Stimulated activated CD8-positive, alpha-beta memory T cell treated with anti-CD3 and anti-CD28 coated beads, Interleukin-4, amount 100 ng/mL, for 4 hours (primary cell): Measurements from ENCODE around the gene PLEKHA8.

Source experiments
- DNase-seq, 2 donors: peaks; one replicate each; pipeline ENCODE4 v3.0.0-alpha.2; 2020; ENCODE audit warnings: low read depth in 2 of 2, low spot score in 1 of 2

The PLEKHA8 gene

GRCh38 chr7:30028216-30028748 lies at the start of gene PLEKHA8:
TSS of gene PLEKHA8 (plus strand) at chr7:30028412. CDS start at chr7:30028763, 351 bp downstream.
- peak; percentile 74 to 77 for DNase-seq

DNA sequence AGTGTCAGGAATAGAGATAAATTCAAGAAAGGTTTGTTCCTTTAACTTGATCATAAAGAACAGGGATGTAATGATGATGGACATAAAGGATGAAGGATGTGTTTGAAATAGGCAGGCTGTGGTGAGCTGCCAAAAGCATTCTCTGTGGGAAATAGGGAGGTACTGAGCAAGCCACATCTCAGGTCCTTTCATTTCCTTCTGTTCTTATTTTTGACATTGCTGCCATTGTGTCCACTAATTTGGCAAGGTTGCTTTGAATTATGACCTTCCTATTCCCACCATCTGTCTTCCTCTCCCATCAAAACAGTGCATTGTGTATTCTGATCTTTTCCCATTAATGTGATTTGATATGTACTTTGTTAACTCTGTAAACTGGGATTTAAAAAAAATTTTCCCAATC lies 48.1 kb upstream of the PLEKHA8 start:
- no peak for DNase-seq

- no peak for DNase-seq
Observed at GRCh38 chr7:29987083-29987482, 41.1 kb upstream of the PLEKHA8 start.

DNA sequence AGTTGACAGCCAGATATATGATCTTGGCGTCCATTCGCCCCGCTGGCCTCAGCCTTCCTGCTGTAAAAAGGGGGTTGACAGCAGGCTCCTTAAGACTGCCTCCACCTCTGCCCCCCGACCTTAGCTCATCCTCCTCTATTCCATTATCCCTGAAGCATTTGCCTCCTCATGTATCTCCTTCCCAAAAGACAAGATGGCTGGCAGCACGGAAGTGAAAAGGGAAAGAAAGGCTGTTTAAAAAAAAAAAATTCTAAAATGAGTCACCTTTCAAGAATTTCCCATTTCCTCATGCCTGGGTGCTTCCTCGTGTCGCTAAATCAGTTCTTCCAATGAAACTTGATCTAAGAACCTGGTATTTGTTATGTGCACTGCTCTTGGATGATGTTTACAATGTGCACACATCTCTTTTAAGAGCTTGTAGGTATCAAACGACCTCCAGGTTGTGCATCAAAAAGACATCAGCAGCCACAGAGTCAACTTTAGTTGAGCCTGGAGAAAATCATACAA lies 40.3 kb upstream of the PLEKHA8 start:
- no peak for DNase-seq

DNA sequence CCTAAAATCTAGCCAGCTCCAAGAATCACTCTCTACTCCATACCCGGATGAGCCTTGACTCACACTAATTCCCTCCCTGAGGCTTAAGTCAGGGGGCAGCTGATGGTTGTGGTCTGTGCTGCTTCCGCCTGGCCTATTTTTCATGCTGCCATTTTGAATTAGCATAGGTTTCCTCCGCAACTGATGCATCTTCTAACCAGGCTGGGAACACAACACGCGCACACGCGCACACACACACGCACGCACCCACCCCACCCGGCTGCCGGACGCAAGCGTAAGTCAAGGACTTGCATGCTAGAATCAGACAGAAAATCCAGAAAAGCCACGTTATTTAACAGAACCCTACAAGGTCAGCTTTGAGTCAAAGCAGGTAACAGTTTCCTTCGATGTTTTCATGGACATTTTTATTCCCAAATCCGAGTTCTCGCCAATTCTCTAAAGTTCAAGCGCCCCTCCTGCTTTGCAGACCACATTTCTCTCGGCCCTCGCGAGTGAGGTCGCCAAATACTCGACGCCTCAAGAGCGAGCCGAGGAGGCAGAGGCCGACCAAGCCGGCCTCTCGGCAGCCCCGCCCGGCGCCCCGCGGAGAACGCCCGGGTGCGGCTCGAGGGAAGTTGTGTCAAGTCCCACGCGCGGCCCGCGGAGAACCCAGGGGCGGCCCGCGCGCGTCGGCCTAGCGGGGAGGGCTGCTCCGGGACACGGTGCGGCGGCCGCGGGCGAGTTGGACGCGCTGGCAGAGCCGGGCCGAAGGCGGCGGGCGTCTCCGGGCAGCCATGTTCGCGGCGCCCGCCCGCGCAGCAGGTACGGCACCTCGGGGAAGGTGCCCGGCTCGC lies 39.6 kb upstream of the PLEKHA8 start:
- no peak for DNase-seq

- no peak for DNase-seq
Observed at GRCh38 chr7:29989257-29989995, 38.8 kb upstream of the PLEKHA8 start, which contains the start of gene SCRN1. TSS of gene SCRN1 (minus strand) at chr7:29989801. CDS start at chr7:29969067, 20,734 bp downstream.

- DNase-seq, result no peak
Observed at GRCh38 chr7:29990931-29991330, 37.3 kb upstream of the PLEKHA8 start.

DNA sequence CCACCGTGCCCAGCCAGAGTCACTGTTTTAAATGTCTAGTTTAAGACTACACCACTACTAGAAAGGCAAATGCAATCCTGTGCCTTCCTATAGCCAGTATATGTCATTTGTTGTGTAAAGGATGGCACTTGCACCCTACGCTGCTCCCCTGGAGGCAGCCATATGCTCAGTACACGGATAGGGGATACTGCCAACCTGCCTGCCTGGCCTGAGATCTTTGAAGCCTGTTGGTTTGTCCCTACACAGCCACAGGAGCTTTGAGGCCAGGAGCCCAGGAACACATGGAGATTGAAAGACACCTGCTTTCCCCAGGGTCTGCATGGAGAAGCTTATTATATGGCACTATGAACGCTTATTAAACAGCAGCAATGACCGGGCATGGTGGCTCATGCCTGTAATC lies 36.3 kb upstream of the PLEKHA8 start:
- DNase-seq, result no peak

GRCh38 chr7:29993140-29993539 lies 35.1 kb upstream of the PLEKHA8 start:
- DNase-seq, result no peak

DNA sequence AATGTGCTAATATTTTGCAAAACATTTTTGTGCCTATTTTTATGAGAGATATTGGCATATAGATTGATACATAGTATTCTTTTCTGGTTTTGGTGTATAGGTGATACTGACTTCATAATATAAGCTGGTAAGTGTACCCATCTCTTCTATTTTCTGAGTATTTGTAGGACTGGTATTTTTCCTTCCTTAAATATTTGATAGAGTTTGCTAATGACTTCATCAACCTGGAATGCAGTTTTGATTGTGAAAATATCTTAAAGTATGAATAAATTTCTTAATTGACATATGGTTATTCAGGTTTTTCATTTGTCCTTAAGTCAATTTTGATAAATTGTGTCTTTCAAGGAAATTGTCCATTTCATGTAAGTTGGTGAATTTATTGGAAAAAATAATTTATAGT lies 32.6 kb upstream of the PLEKHA8 start:
- no peak for DNase-seq

DNA sequence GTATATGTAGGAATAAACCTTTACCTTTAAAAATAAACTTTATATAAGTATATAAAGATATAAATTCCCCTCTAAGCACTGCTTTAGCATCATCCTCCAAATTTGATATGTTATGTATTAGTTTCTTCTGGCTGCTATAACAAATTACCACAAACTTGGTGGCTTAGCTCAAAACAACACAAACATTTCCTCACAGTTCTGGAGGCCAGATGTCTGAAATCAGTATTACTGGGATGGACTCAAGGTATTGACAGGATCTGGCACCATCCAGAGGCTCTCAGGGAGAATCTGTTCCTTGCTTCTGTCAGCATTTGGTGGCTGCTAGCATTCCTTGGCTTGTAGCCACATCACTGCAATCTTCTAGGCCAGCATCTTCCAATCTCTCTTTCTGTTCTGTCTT lies 31.9 kb upstream of the PLEKHA8 start:
- no peak for DNase-seq

DNA sequence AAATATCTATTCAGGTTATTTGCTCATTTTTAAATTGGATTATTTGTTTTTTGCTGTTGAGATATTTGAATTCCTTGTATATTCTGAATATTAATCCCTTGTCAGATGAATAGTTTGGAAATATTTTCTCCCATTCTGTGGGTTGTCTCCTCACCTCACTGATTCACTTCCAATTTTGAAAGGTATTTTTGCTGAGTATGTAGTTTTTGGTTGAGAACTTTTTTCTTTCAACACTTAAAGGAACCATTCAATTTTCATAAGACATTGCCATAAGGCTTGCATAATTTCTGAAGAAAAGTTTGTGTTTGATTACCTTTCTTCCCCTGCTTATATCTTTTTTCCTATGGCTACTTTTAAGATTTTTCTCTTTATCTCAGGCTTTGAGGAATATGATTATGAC lies 29.7 kb upstream of the PLEKHA8 start:
- no peak for DNase-seq

DNA sequence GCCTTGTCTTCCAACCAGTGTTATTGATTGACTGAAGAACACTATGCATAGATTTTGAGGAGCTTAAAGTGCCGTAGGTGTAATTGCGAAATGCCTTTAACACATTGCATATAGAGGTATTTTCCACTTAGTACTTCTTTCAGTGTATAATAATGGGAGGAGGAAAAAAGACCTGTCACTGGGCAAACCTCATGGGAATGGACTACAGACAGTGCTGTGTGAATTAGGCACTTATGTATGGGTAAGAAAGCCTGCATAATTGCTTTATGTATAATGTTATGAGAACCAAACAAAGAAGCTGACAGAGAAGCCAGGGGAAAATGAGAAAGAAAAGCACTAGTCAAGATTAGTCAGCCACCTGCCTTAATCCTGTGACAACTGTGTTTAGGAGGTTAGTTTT lies 26.2 kb upstream of the PLEKHA8 start:
- no peak for DNase-seq

- no peak for DNase-seq
Observed at GRCh38 chr7:30003098-30003497, 25.1 kb upstream of the PLEKHA8 start.

GRCh38 chr7:30005464-30005863 lies 22.7 kb upstream of the PLEKHA8 start:
- no peak for DNase-seq

DNA sequence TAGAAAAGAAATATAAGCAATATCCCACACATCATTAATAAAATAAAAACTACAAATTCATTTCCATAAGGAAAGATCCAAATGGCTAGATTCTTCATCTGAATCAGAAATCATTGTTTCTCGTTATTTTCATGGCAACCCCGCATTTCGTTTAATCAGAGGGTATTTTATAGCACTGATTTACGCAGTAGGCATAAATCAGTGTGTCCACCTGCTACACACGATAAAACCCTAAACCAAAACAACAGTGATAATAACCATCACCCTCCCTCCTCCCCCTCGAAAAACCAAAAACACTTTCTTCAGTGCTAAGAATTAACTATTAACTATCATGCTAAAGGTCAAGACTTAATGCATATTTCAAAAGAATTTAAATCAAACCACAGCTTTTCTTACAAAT lies 18.2 kb upstream of the PLEKHA8 start:
- DNase-seq, result no peak

- no peak for DNase-seq
Observed at GRCh38 chr7:30012757-30013156, 15.5 kb upstream of the PLEKHA8 start.

DNA sequence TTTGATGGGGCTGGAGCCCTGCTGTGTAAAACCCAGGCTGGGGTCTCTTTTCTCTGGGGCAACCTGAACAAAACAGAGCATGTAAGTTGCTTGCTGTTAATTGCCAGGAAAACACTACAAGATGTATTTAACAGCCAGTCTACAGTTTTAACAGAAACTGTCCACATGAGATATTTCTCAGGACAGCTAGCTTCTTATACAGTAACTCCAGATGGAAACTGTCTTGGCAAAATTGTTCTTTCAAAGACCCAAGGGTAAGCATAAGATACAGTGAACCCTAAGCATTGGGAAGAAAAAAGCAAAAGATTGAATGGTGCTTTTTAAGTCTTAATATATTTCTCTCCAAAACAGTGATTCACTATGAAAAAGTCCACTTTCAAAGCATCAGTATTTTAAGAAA lies 9.8 kb upstream of the PLEKHA8 start:
- no peak for DNase-seq

- no peak for DNase-seq
Observed at GRCh38 chr7:30019387-30019786, 8.8 kb upstream of the PLEKHA8 start.

DNA sequence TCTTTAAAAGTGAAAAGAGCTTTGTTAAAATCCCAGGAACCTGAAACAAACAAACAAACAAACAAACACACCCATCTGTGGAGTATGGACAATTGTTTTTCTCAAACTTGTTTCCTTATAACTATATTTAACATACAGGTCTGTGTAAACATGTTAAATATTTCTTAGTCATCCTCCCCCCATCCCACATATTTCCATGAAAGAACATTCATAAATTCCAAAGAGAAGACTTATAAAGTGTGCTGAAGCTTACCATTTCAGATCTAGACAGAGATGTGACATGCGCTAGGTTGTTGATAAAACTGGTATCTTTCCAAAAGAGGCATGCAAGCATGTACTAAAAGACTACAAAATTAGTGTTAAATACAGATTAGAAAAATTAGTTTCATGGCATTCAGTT lies 8.3 kb upstream of the PLEKHA8 start:
- no peak for DNase-seq

GRCh38 chr7:30020535-30020934 lies 7.7 kb upstream of the PLEKHA8 start:
- no peak for DNase-seq

- no peak for DNase-seq
Observed at GRCh38 chr7:30022991-30023390, 5.2 kb upstream of the PLEKHA8 start.
